Breast epithelium (tissue), 3 donors: ENCODE data around the gene NELL2.

Experiments used
- CTCF ChIP-seq, 3 donors: fragments of 450-650 bp; IDR thresholded peaks; one replicate each; pipeline ENCODE4 v1.5.1; 2016 to 2017; ENCODE audit warnings: antibody characterized with exemption in 3 of 3, mild to moderate bottlenecking in 3 of 3, moderate library complexity in 3 of 3
- POLR2A ChIP-seq: fragments of 450-650 bp; IDR thresholded peaks from one replicate; pipeline ENCODE4 v1.6.1; 2016; ENCODE audit warnings: antibody characterized with exemption, mild to moderate bottlenecking, moderate library complexity
- POLR2AphosphoS5 ChIP-seq, 3 donors: sonication (generic); formaldehyde crosslinking; IDR thresholded peaks; one replicate each; pipeline ENCODE4 v1.6.1; 2017; ENCODE audit warnings: antibody characterized with exemption in 3 of 3

GRCh38 chr12:44904321-44904720 is 28.2 kb upstream of the NELL2 start:
- TF ChIP-seq POLR2AphosphoS5 (IDR thresholded peaks at IDR 0.05): no peak
- no peak for TF ChIP-seq CTCF (IDR thresholded peaks at IDR 0.05)
- no peak for TF ChIP-seq POLR2A
